ENCODE measurements around the gene GAGE12E.
"Not testable (repeated sequence)": the region's sequence is repeated elsewhere in the genome, so short reads cannot be mapped to it uniquely, and the experiment has no call there.

DNA sequence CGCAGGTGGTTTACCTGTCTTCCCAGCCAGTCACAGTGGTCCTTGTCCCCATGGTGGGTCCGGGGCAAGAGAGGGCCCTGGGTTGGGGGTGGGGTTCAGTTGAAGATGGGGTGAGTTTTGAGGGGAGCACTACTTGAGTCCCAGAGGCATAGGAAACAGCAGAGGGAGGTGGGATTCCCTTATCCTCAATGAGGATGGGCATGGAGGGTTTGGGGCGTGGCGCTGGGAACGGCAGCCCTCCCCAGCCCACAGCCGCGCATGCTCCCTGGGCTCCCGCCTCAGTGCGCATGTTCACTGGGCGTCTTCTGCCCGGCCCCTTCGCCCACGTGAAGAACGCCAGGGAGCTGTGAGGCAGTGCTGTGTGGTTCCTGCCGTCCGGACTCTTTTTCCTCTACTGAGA, at the start of gene GAGE12E:
- TF ChIP-seq ZNF660, ZBTB17, ZNF157, ZNF707 (tag by site-specific recombination; IDR thresholded peaks at IDR 0.05): not testable (repeated sequence)
- TF ChIP-seq, protein P1, sequence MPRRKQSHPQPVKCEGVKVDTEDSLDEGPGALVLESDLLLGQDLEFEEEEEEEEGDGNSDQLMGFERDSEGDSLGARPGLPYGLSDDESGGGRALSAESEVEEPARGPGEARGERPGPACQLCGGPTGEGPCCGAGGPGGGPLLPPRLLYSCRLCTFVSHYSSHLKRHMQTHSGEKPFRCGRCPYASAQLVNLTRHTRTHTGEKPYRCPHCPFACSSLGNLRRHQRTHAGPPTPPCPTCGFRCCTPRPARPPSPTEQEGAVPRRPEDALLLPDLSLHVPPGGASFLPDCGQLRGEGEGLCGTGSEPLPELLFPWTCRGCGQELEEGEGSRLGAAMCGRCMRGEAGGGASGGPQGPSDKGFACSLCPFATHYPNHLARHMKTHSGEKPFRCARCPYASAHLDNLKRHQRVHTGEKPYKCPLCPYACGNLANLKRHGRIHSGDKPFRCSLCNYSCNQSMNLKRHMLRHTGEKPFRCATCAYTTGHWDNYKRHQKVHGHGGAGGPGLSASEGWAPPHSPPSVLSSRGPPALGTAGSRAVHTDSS (tag by site-specific recombination; IDR thresholded peaks at IDR 0.05): not testable (repeated sequence)
- TF ChIP-seq, protein P2, sequence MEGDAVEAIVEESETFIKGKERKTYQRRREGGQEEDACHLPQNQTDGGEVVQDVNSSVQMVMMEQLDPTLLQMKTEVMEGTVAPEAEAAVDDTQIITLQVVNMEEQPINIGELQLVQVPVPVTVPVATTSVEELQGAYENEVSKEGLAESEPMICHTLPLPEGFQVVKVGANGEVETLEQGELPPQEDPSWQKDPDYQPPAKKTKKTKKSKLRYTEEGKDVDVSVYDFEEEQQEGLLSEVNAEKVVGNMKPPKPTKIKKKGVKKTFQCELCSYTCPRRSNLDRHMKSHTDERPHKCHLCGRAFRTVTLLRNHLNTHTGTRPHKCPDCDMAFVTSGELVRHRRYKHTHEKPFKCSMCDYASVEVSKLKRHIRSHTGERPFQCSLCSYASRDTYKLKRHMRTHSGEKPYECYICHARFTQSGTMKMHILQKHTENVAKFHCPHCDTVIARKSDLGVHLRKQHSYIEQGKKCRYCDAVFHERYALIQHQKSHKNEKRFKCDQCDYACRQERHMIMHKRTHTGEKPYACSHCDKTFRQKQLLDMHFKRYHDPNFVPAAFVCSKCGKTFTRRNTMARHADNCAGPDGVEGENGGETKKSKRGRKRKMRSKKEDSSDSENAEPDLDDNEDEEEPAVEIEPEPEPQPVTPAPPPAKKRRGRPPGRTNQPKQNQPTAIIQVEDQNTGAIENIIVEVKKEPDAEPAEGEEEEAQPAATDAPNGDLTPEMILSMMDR (tag by site-specific recombination; IDR thresholded peaks at IDR 0.05): not testable (repeated sequence)
